Ovary (tissue), 3 donors: ENCODE data around the gene NTRK3.

Source experiments
- EP300 ChIP-seq: sonication (generic); formaldehyde crosslinking; IDR thresholded peaks from one replicate; pipeline ENCODE4 v1.6.1; 2017; ENCODE audit warnings: antibody characterized with exemption
- POLR2A ChIP-seq: fragments of 450-650 bp; IDR thresholded peaks from one replicate; pipeline ENCODE4 v1.6.1; 2017; ENCODE audit warnings: antibody characterized with exemption, mild to moderate bottlenecking, moderate library complexity
- TF ChIP-seq, protein P1 (sequence below), 3 donors: fragments of 450-650 bp in 2 of 3; fragments of 200-600 bp in 1 of 3; IDR thresholded peaks; one replicate each; pipeline versions ENCODE4 v1.5.1 to v1.8.0; 2016 to 2022; ENCODE audit warnings: antibody characterized with exemption in 3 of 3, mild to moderate bottlenecking in 1 of 3
- donor health status: DM: no; HTN: no; CAD: no.

- TF ChIP-seq, protein P1, sequence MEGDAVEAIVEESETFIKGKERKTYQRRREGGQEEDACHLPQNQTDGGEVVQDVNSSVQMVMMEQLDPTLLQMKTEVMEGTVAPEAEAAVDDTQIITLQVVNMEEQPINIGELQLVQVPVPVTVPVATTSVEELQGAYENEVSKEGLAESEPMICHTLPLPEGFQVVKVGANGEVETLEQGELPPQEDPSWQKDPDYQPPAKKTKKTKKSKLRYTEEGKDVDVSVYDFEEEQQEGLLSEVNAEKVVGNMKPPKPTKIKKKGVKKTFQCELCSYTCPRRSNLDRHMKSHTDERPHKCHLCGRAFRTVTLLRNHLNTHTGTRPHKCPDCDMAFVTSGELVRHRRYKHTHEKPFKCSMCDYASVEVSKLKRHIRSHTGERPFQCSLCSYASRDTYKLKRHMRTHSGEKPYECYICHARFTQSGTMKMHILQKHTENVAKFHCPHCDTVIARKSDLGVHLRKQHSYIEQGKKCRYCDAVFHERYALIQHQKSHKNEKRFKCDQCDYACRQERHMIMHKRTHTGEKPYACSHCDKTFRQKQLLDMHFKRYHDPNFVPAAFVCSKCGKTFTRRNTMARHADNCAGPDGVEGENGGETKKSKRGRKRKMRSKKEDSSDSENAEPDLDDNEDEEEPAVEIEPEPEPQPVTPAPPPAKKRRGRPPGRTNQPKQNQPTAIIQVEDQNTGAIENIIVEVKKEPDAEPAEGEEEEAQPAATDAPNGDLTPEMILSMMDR (IDR thresholded peaks at IDR 0.05), result peak in 1 of 3 donors; percentile 33
- TF ChIP-seq POLR2A, result no peak
- no peak for TF ChIP-seq EP300
Measured at GRCh38 chr15:88274553-88275460, 18.3 kb upstream of the NTRK3 start.
